Mesothelial cell of epicardium (in vitro differentiated cells): ENCODE data around the gene CAMTA1. TPM values are rescaled to one million over a fixed set of nuclear protein-coding genes. Genes with fewer than 3 reads are reported as not detected.

Experiments
- DNase-seq, 2 experiments: peaks; one replicate each; pipeline ENCODE4 v3.0.0; 2021; ENCODE audit warnings: low spot score in 2 of 2; ENCODE audit not compliant: unreplicated experiment in 2 of 2
- H3K27ac Mint-ChIP-seq: 2 replicates; pipeline ENCODE4 v1.8.0; 2021; ENCODE audit warnings: mixed read lengths
- H3K27me3 Mint-ChIP-seq: 2 replicates; pipeline ENCODE4 v1.8.0; 2021; ENCODE audit warnings: low read depth, mixed read lengths
- H3K36me3 Mint-ChIP-seq: 2 replicates; pipeline ENCODE4 v1.8.0; 2021; ENCODE audit warnings: mixed read lengths
- H3K4me1 Mint-ChIP-seq: 2 replicates; pipeline ENCODE4 v1.8.0; 2021; ENCODE audit warnings: mixed read lengths
- H3K4me3 Mint-ChIP-seq: 2 replicates; pipeline ENCODE4 v1.8.0; 2021; ENCODE audit warnings: mild to moderate bottlenecking, moderate library complexity, mixed read lengths
- H3K9me3 Mint-ChIP-seq: 2 replicates; pipeline ENCODE4 v1.8.0; 2021; ENCODE audit warnings: mixed read lengths
- total RNA-seq: library from RNA; stranded (reverse); gene quantifications from 3 replicates; pipeline ENCODE4 v1.2.1, GENCODE V29; 2021
- TF ChIP-seq, protein P1 (sequence below): fragments of 200-600 bp; sonication (generic); IDR thresholded peaks from one replicate; pipeline ENCODE4 v1.5.0; 2021; ENCODE audit warnings: antibody characterized with exemption; ENCODE audit not compliant: unreplicated experiment

CAMTA1 gene
- total RNA-seq, 1 donor from 2014 or later: 70.4 TPM

DNA sequence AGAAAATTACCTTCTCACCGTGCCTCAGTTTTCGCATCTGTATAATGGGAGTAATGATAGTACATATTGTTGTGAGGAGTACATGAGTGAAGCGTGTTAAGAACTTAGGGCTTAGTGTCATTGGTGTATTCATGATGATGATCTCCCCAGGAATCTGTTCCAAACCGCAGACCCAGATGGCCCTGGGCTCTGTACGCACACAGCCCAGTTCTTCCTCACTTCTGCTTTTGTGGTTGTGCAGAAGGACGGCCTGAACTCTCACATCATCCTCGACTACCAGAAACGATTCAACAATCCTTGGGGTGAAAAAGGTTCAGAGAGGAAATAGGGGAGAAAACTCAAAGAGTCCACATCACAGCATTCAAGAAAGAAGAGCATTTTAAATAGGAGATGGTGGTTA is 323.0 kb downstream of the CAMTA1 start:
- H3K4me1 Mint-ChIP-seq: no peaks in the 10 kb centered on the region
- no peaks in the 10 kb centered on the region for H3K36me3 Mint-ChIP-seq

DNA sequence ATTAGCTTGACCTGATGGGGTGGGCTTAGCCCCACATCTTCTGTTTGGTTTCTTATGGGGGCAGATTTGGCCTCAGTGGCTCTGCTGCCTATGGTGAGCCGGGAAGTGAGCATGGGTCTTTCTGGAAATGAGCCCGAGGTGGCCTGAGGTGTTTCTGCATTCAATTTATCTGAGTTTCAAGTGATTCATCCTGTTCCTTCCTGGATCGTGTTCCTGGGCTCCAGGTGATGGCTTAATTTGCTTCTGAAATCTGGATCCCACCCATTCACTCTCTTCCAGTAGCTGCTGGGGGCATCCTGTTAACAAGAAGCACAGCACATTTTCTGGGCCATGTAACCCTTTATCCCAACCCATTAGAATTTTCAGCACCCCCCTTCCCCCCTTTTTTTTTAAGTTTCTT is 324.6 kb downstream of the CAMTA1 start:
- no peak overlapping the region for H3K27ac Mint-ChIP-seq
- H3K4me3 Mint-ChIP-seq: no peak overlapping the region
- no peak for DNase-seq
- TF ChIP-seq, protein P1, sequence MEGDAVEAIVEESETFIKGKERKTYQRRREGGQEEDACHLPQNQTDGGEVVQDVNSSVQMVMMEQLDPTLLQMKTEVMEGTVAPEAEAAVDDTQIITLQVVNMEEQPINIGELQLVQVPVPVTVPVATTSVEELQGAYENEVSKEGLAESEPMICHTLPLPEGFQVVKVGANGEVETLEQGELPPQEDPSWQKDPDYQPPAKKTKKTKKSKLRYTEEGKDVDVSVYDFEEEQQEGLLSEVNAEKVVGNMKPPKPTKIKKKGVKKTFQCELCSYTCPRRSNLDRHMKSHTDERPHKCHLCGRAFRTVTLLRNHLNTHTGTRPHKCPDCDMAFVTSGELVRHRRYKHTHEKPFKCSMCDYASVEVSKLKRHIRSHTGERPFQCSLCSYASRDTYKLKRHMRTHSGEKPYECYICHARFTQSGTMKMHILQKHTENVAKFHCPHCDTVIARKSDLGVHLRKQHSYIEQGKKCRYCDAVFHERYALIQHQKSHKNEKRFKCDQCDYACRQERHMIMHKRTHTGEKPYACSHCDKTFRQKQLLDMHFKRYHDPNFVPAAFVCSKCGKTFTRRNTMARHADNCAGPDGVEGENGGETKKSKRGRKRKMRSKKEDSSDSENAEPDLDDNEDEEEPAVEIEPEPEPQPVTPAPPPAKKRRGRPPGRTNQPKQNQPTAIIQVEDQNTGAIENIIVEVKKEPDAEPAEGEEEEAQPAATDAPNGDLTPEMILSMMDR: no peak
- H3K27me3 Mint-ChIP-seq: peaks cover 39% of the 10 kb centered on the region
- H3K36me3 Mint-ChIP-seq: no peaks in the 10 kb centered on the region
- no peaks in the 10 kb centered on the region for H3K4me1 Mint-ChIP-seq
- peaks cover 3% of the 10 kb centered on the region for H3K9me3 Mint-ChIP-seq

More for the DNA sequence above, 323.0 kb downstream of the CAMTA1 start:
- no peak for DNase-seq
- TF ChIP-seq, protein P1: no peak
- no peak overlapping the region for H3K4me3 Mint-ChIP-seq
- H3K27me3 Mint-ChIP-seq: peaks cover 39% of the 10 kb centered on the region
- peaks cover 3% of the 10 kb centered on the region for H3K9me3 Mint-ChIP-seq
- H3K27ac Mint-ChIP-seq: no peak overlapping the region

DNA sequence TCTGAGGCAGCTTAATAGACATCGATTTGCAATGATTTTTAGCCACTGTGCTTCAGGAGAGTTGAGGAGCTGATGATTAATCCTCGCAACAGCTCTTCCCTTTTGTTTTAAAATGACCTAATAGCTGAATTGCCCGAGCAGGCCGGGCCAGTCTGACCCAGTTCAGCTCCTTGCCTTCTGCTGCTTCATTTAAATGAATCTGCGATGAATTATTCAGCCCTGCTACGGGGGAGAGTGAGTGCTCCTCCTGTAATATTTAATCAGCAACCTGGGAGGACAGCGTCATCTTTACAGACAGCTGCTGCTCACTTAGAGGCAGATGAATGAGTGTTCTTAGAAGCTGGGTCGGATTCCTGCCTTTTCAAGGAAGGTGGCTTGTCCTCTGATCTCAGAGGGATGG is 325.1 kb downstream of the CAMTA1 start:
- Mint-ChIP-seq H3K27me3 (peaks cover 39% of the 10 kb centered on the region), H3K4me1 (no peaks in the 10 kb centered on the region), H3K4me3 (no peak overlapping the region)

DNA sequence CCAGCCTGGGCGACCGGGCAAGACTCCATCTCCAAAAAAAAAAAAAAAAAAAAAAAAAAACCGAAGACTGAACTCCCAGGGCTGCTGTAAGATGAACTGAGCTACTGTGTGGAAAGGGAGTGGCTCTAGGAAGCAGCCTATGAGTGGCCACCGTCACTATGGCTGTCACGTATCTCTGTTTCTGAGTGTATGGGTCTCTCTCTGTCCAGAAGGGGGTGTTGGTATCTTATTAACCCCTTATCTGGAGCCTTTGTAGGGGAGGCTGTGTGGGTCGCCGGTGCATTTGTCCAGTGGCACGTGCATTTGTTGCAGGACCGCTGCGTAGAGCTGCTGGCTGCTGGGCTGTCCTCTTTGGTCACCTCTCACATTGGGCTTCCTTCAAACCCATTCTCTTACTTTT is 326.6 kb downstream of the CAMTA1 start:
- no peaks in the 10 kb centered on the region for H3K36me3 Mint-ChIP-seq
- H3K27ac Mint-ChIP-seq: no peak overlapping the region
- TF ChIP-seq, protein P1: no peak
- no peaks in the 10 kb centered on the region for H3K4me1 Mint-ChIP-seq
- peaks cover 38% of the 10 kb centered on the region for H3K27me3 Mint-ChIP-seq
- peaks cover 8% of the 10 kb centered on the region for H3K9me3 Mint-ChIP-seq
- no peak for DNase-seq
- no peak overlapping the region for H3K4me3 Mint-ChIP-seq

More for the DNA sequence above, 325.1 kb downstream of the CAMTA1 start:
- H3K36me3 Mint-ChIP-seq: no peaks in the 10 kb centered on the region
- DNase-seq: no peak
- TF ChIP-seq, protein P1: no peak
- H3K9me3 Mint-ChIP-seq: peaks cover 3% of the 10 kb centered on the region
- H3K27ac Mint-ChIP-seq: no peak overlapping the region

DNA sequence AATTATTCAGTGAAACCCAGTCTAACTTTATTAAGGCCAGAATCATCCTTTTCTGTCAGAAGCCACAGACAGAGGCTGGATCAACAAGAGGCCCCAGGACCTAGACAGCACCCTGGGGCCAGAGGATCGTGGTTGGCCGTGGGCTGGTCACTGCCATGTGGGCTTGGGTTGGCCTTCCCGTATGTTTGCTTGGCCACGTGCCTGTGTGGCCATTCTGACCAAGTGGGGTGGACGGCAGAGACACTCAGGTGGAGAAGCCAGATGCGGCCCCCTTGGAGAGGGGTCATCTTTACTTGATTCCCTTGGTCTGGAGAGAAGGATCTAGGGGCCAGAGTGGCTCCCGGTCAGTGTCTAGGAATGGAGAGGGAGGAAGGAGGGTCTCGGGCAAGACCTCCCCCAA is 327.9 kb downstream of the CAMTA1 start:
- Mint-ChIP-seq H3K4me3 (no peak overlapping the region), H3K27me3 (peaks cover 37% of the 10 kb centered on the region), H3K27ac (no peak overlapping the region), H3K4me1 (peaks cover 3% of the 10 kb centered on the region), H3K36me3 (no peaks in the 10 kb centered on the region), H3K9me3 (peaks cover 8% of the 10 kb centered on the region)
- TF ChIP-seq, protein P1: no peak
- DNase-seq: no peak

DNA sequence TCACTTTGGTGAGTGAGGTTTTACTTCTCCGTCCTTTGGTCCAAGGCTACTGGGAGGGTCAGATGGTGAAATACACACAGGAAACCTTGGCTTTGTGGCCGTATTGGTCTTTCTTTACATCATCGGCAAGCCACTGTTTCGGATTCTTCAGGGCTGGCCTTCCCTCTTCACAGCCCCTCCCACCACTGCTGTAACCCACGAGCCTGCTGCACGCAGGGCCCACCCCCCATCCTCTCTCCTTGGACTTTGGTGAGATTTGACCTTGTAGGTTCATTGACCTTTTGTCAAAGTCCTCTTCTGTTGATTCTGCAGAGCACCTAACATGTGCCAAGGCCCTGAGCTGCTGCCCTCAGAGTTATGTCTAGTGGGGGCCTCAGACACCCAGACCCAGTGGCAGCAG is 328.6 kb downstream of the CAMTA1 start:
- Mint-ChIP-seq H3K27ac (no peak overlapping the region), H3K27me3 (peaks cover 32% of the 10 kb centered on the region), H3K4me3 (no peak overlapping the region), H3K9me3 (peaks cover 5% of the 10 kb centered on the region), H3K4me1 (peaks cover 3% of the 10 kb centered on the region), H3K36me3 (no peaks in the 10 kb centered on the region)
- TF ChIP-seq, protein P1: no peak
- no peak for DNase-seq
